ENCODE results near the gene PKP4. TPM values are rescaled to one million over a fixed set of nuclear protein-coding genes. Genes with fewer than 3 reads are reported as not detected.

Gene PKP4
- total RNA-seq, 1 experiment from 2014 or later: 40.1 TPM

DNA sequence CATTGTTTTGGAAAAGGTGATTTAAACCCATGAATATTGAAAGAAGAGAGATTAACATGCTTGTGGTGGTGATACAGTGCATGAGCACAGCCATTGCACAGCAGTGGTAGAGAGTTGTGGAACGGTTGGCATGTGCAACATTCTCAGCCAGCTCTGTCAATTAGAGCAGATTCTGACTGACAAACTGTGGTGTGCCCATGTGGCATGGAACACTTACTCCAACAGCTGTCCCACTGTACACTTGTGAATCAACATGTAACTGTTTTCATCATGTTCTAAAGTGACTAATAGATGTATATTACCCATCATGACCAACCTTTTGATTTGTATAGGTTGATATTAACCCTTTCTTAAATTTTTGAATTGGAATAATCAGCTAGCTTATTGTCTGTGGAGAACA, 55.6 kb downstream of the PKP4 start:
- no peak overlapping the region for H3K9ac ChIP-seq (ENCODE audit: low read length)
- POLR2A ChIA-PET (ENCODE audit: unreplicated experiment): no interaction called here
- H3K36me3 ChIP-seq (ENCODE audit: low read depth, low read length): no peaks in the 10 kb centered on the region
- no peaks in the 10 kb centered on the region for H3K79me2 ChIP-seq (ENCODE audit: low read length)
- H3K4me2 ChIP-seq (ENCODE audit: low read length): no peak overlapping the region
- DNase-seq (no peak), ATAC-seq (no peak)
- no peak overlapping the region for H3K27ac ChIP-seq (ENCODE audit: low read length)
- H3K4me3 ChIP-seq (ENCODE audit: low read length): no peak overlapping the region
- no peaks in the 10 kb centered on the region for H3K9me2 ChIP-seq (replicated peaks; ENCODE audit: low read length)
- no peaks in the 10 kb centered on the region for H3K27me3 ChIP-seq (ENCODE audit: low read length)
- CTCF ChIA-PET: no interaction called here
- BruUV-seq (replicated peaks): no TSS peak
- peaks cover 11% of the 10 kb centered on the region; the same call in 1 of the 2 replicates for H3K4me1 ChIP-seq (ENCODE audit: insufficient read depth, low read length)
- H4K20me1 ChIP-seq (ENCODE audit: low read length): no peaks in the 10 kb centered on the region
- H3K9me3 ChIP-seq (ENCODE audit: low read length): no peaks in the 10 kb centered on the region
- TF ChIP-seq EZH2 (IDR thresholded peaks at IDR 0.05; ENCODE audit: low read length, unreplicated experiment): no peak
- TF ChIP-seq, protein P1, sequence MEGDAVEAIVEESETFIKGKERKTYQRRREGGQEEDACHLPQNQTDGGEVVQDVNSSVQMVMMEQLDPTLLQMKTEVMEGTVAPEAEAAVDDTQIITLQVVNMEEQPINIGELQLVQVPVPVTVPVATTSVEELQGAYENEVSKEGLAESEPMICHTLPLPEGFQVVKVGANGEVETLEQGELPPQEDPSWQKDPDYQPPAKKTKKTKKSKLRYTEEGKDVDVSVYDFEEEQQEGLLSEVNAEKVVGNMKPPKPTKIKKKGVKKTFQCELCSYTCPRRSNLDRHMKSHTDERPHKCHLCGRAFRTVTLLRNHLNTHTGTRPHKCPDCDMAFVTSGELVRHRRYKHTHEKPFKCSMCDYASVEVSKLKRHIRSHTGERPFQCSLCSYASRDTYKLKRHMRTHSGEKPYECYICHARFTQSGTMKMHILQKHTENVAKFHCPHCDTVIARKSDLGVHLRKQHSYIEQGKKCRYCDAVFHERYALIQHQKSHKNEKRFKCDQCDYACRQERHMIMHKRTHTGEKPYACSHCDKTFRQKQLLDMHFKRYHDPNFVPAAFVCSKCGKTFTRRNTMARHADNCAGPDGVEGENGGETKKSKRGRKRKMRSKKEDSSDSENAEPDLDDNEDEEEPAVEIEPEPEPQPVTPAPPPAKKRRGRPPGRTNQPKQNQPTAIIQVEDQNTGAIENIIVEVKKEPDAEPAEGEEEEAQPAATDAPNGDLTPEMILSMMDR (conservative IDR thresholded peaks at IDR 0.05; ENCODE audit: low read depth, low read length): no peak
- no peak for TF ChIP-seq EZH2phosphoT487 (IDR thresholded peaks at IDR 0.05; ENCODE audit: borderline replicate concordance, low read length)
- no peaks in the 10 kb centered on the region for H3F3A ChIP-seq (ENCODE audit: low read length, unreplicated experiment)
- H2AFZ ChIP-seq (ENCODE audit: low read length): no peak overlapping the region
- intact Hi-C loops (cut with micrococcal nuclease): no loop called here

DNA sequence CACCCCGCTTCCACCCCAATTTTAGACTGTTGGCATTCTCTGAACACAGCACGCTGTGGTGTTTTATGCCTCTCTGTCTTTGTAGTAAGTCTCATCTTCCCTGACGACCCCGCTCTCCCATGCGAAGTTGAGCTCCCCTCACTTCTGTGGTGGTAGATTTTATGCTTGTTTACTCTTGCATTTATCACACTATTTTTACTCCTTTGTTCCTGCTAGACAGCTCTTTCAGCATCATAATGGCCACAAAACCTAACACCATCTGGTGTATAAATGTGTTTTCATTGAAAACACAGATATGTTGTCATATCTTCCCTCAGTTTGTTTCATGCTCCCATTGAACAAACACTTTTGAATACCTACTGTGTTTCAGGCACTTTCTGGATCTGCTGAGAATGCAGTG, 57.1 kb downstream of the PKP4 start:
- H3K4me2 ChIP-seq (ENCODE audit: low read length): no peak overlapping the region
- H4K20me1 ChIP-seq (ENCODE audit: low read length): no peaks in the 10 kb centered on the region
- H3K27me3 ChIP-seq (ENCODE audit: low read length): no peaks in the 10 kb centered on the region
- no peaks in the 10 kb centered on the region for H3K36me3 ChIP-seq (ENCODE audit: low read depth, low read length)
- DNase-seq (no peak), ATAC-seq (no peak)
- H2AFZ ChIP-seq (ENCODE audit: low read length): no peak overlapping the region
- POLR2A ChIA-PET (ENCODE audit: unreplicated experiment): no interaction called here
- peaks cover 11% of the 10 kb centered on the region; the same call in 1 of the 2 replicates for H3K4me1 ChIP-seq (ENCODE audit: insufficient read depth, low read length)
- CTCF ChIA-PET: no interaction called here
- H3K79me2 ChIP-seq (ENCODE audit: low read length): no peaks in the 10 kb centered on the region
- no TSS peak for BruUV-seq (replicated peaks)
- no peaks in the 10 kb centered on the region for H3K9me3 ChIP-seq (ENCODE audit: low read length)
- intact Hi-C loops (cut with micrococcal nuclease): no loop called here
- H3K27ac ChIP-seq (ENCODE audit: low read length): no peak overlapping the region
- no peak overlapping the region for H3K4me3 ChIP-seq (ENCODE audit: low read length)
- TF ChIP-seq, protein P1 (conservative IDR thresholded peaks at IDR 0.05; ENCODE audit: low read depth, low read length): no peak
- no peak for TF ChIP-seq EZH2 (IDR thresholded peaks at IDR 0.05; ENCODE audit: low read length, unreplicated experiment)
- no peak for TF ChIP-seq EZH2phosphoT487 (IDR thresholded peaks at IDR 0.05; ENCODE audit: borderline replicate concordance, low read length)
- H3F3A ChIP-seq (ENCODE audit: low read length, unreplicated experiment): no peaks in the 10 kb centered on the region
- H3K9me2 ChIP-seq (replicated peaks; ENCODE audit: low read length): no peaks in the 10 kb centered on the region
- no peak overlapping the region for H3K9ac ChIP-seq (ENCODE audit: low read length)

DNA sequence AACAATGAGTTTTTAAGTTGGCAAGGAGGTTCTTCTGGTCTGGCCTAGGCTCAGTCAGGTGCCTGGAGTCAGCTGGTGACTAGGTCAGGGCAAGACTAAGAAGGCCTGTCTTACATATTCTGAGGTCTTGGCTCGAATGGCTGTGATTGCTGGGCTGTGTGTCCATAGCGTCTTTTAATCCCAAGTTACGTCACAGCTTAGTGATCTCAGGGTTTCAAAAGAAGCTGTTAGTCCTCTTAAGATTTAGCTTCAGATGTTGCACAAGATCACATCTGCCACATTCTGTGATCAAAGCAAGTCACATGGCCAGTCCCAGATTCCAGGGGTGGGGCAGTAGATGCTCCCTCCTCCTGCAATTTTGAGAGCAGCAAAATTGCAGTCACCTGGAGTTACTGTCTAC, 61.3 kb downstream of the PKP4 start:
- BruUV-seq (replicated peaks): no TSS peak
- no peak for TF ChIP-seq EZH2phosphoT487 (IDR thresholded peaks at IDR 0.05; ENCODE audit: borderline replicate concordance, low read length)
- TF ChIP-seq, protein P1 (conservative IDR thresholded peaks at IDR 0.05; ENCODE audit: low read depth, low read length): no peak
- no peak for DNase-seq
- no peak overlapping the region for H3K4me2 ChIP-seq (ENCODE audit: low read length)
- H3K4me3 ChIP-seq (ENCODE audit: low read length): no peak overlapping the region
- no peak overlapping the region for H2AFZ ChIP-seq (ENCODE audit: low read length)
- H3K4me1 ChIP-seq (ENCODE audit: insufficient read depth, low read length): no peaks in the 10 kb centered on the region
- peaks cover 5% of the 10 kb centered on the region; the same call in 1 of the 2 replicates for H3K36me3 ChIP-seq (ENCODE audit: low read depth, low read length)
- intact Hi-C loops (cut with micrococcal nuclease): no loop called here
- ATAC-seq: no peak
- no peaks in the 10 kb centered on the region for H3K9me2 ChIP-seq (replicated peaks; ENCODE audit: low read length)
- no peaks in the 10 kb centered on the region for H4K20me1 ChIP-seq (ENCODE audit: low read length)
- H3K9me3 ChIP-seq (ENCODE audit: low read length): no peaks in the 10 kb centered on the region
- no peak overlapping the region for H3K9ac ChIP-seq (ENCODE audit: low read length)
- CTCF ChIA-PET: no interaction called here
- POLR2A ChIA-PET (ENCODE audit: unreplicated experiment): no interaction called here
- 0 out of 2 replicates have a peak, but pooled peaks cover 4% of the 10 kb centered on the region for H3K79me2 ChIP-seq (ENCODE audit: low read length)
- H3K27ac ChIP-seq (ENCODE audit: low read length): no peak overlapping the region
- no peaks in the 10 kb centered on the region for H3K27me3 ChIP-seq (ENCODE audit: low read length)
- H3F3A ChIP-seq (ENCODE audit: low read length, unreplicated experiment): no peaks in the 10 kb centered on the region
